Bronchial epithelial cell (primary cell): ENCODE measurements around the gene GASK1B. TPM values are rescaled to one million over a fixed set of nuclear protein-coding genes. Genes with fewer than 3 reads are reported as not detected.

ENCODE experiments used
- DNase-seq: peaks from one replicate; pipeline ENCODE4 v3.0.0-alpha.2; 2010; ENCODE audit warnings: low read depth
- FAIRE-seq: peaks from 2 replicates; lab custom pipeline; 2011; peaks lifted over from hg19 to GRCh38; lab: Jason Lieb, UNC
- H3K27me3 ChIP-seq: 2 replicates; pipeline ENCODE4 v1.5.1; 2011; ENCODE audit warnings: low read length; ENCODE audit not compliant: control insufficient read depth, insufficient read depth
- H3K36me3 ChIP-seq: 2 replicates; pipeline ENCODE4 v1.5.1; 2011; ENCODE audit warnings: low read length; ENCODE audit not compliant: control insufficient read depth, insufficient read depth
- H3K4me3 ChIP-seq: 2 replicates; pipeline ENCODE4 v1.5.1; 2011; ENCODE audit warnings: mild to moderate bottlenecking, low read depth, low read length, control low read depth
- CTCF ChIP-seq: IDR thresholded peaks from 2 replicates; pipeline ENCODE4 v1.5.1; 2011; ENCODE audit warnings: mild to moderate bottlenecking, moderate library complexity, low read length, control low read depth, inconsistent platforms; ENCODE audit not compliant: insufficient read depth, severe bottlenecking
- total RNA-seq: library from RNA; depleted of rRNA; stranded (reverse); fragments of >200 nt; gene quantifications from 2 replicates; pipeline ENCODE4 v1.2.1, GENCODE V29; 2014

The GASK1B gene
- total RNA-seq, 1 donor from 2014 or later = 2.1 TPM

DNA sequence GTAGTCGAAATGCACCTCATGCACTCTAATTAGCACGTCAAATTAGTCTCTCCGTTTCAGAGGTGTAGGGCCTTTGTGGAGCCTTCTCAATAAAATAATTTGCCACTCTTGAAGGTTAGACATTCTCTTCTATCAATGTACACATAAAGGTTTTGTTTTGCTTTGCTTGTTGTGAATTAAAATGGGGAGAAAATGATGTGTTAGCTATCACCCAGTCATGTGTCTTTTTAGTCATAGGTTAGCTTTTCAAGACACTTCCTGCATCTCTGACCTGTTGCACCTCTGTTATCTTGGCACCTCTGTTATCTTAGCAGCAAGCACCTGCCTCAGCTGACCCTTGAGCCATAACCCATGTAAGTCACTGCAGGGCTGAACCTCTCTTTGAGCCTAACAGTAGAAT lies 38.4 kb upstream of the GASK1B start:
- DNase-seq = peak; percentile 32
- no peak for FAIRE-seq
- Histone ChIP-seq H3K4me3 (peak overlapping the region; percentile 40), H3K36me3 (peaks cover 2% of the 10 kb centered on the region), H3K27me3 (no peaks in the 10 kb centered on the region)
- no peak for TF ChIP-seq CTCF

- TF ChIP-seq CTCF = peak; percentile 14
- FAIRE-seq = no peak
Measured at GRCh38 chr4:158209825-158210807, 37.3 kb upstream of the GASK1B start, which contains the start of gene TMEM144. TMEM144 (plus strand) TSS chr4:158210486; CDS start chr4:158212668, 2,182 bp downstream.

DNA sequence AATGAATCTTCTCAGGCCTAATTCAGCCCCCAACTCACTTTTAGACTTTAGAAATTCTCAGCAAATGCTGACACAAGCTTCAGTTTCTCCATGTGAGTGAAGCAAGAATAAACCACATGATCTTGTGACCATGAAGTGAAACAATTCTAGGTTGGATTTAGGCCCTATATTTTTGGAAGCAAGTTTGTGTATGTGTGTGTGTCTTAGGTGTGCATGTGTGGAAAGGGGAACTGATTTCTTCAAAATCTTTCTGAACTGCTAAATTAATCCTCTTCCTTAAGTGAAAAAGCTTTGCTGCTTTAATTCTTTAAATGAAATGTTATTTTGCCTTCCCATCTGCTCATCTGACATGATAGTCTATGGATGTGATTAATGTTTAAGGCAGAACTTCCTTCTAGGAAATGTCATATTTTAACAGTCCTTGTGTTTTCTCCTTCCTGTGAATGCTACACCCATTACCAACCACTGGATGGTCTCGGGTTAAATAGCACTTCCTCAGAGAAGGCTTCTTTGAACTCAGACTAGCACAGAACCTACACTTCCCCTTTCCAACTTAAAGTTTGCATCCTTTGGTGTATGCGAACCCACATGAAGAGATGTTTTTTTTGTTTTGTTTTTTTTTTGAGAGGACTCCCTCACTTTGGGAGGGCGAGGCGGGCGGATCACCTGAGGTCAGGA lies 36.3 kb upstream of the GASK1B start:
- H3K36me3 ChIP-seq = no peaks in the 10 kb centered on the region
- H3K27me3 ChIP-seq = no peaks in the 10 kb centered on the region
- no peak overlapping the region for H3K4me3 ChIP-seq
- TF ChIP-seq CTCF = no peak
- DNase-seq (no peak), FAIRE-seq (no peak)

More at GRCh38 chr4:158209825-158210807, 37.3 kb upstream of the GASK1B start, which contains the start of gene TMEM144:
- Histone ChIP-seq H3K4me3 (peak within 1 kb of the TSS; percentile 40), H3K36me3 (peaks cover 2% of the 10 kb centered on the region), H3K27me3 (no peaks in the 10 kb centered on the region)
- peak; percentile 85 for DNase-seq

DNA sequence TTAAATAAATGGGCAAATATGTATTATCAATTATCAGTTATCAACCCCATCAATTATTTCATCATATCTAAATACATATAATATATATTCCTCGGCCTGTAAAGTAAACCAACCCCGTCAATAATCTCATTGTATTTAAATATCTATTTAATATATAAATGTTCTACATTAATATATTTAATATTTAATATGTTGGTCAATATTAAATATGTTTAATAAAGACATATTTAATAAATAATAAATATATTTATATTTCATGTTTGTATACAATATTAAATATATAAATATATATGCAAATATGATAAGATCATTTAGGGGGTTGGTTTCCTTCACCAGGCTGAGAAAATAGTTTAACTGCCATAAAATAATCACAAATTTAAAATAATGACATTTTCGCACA lies 31.1 kb upstream of the GASK1B start:
- FAIRE-seq (no peak), DNase-seq (no peak)
- Histone ChIP-seq H3K36me3 (peaks cover 1% of the 10 kb centered on the region), H3K27me3 (no peaks in the 10 kb centered on the region), H3K4me3 (no peak overlapping the region)
- TF ChIP-seq CTCF = no peak

DNA sequence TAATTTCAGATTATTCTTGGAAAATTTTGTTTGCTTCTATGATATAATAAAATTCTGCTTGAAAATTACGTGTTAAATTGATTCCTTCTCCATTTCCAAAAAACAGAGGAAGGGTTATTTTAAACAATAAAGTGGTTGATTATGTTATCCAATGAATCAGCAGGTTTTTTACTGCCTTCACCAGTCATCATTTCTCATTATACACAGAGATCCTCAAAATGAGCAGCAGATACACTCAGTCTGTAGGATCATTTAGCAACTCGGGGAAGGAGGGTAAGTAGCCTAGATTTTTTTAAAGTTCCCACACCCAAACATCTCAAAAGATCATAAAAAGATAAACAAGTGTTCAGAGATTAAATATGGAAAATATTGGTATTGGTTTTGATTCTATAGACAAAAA lies 30.6 kb upstream of the GASK1B start:
- H3K36me3 ChIP-seq = peaks cover 1% of the 10 kb centered on the region
- H3K4me3 ChIP-seq = no peak overlapping the region
- DNase-seq = no peak
- H3K27me3 ChIP-seq = no peaks in the 10 kb centered on the region
- TF ChIP-seq CTCF = no peak
- no peak for FAIRE-seq
